HEK293 (cell line): Measurements from ENCODE around the gene FOXO6.

Experiments
- CTCF ChIA-PET: fragments of 350-600 bp; formaldehyde crosslinking; extraction: SDS; loops from one replicate; lab custom pipeline; 2021; ENCODE audit warnings: antibody characterized with exemption; lab: Yijun Ruan, JAX
- POLR2A ChIA-PET: fragments of 300-600 bp; formaldehyde crosslinking; extraction: SDS; loops from one replicate; lab custom pipeline; 2020; ENCODE audit warnings: antibody characterized with exemption, inconsistent platforms; lab: Yijun Ruan, JAX
- H3K27ac ChIP-seq: fragments of 200-500 bp; sonication (Bioruptor generic); 2 replicates; pipeline ENCODE4 v1.5.1; 2014; ENCODE audit warnings: low read depth, low read length, control low read depth, inconsistent platforms; ENCODE audit errors: extremely low read depth
- H3K36me3 ChIP-seq, 2 experiments: fragments of 200-500 bp in 1 of 2; sonication (Bioruptor generic) in 1 of 2; 1 replicate in 1 of 2; 2 replicates in 1 of 2; pipeline ENCODE4 v1.5.1; 2014 to 2017; ENCODE audit warnings: inconsistent platforms in 2 of 2, low read length in 2 of 2; ENCODE audit not compliant: control insufficient read depth in 2 of 2, insufficient read depth in 1 of 2
- H3K4me1 ChIP-seq: fragments of 200-500 bp; sonication (Bioruptor generic); 2 replicates; pipeline ENCODE4 v1.5.1; 2014; ENCODE audit warnings: mild to moderate bottlenecking, low read length, inconsistent platforms; ENCODE audit not compliant: control insufficient read depth, insufficient read depth
- H3K4me3 ChIP-seq: 2 replicates; pipeline ENCODE4 v1.5.1; 2011; ENCODE audit warnings: low read depth, mild to moderate bottlenecking, control low read depth, low read length, moderate library complexity
- H3K9me3 ChIP-seq: fragments of 200-500 bp; sonication (Bioruptor generic); 2 replicates; pipeline ENCODE4 v1.5.1; 2014; ENCODE audit warnings: low read depth, low read length, inconsistent platforms; ENCODE audit not compliant: control insufficient read depth, insufficient read depth
- CTCF ChIP-seq: fragments of 450-650 bp; formaldehyde crosslinking; IDR thresholded peaks from 2 replicates; pipeline ENCODE4 v1.5.1; 2016; ENCODE audit warnings: missing biosample characterization, missing genetic modification characterization
- GLI4 ChIP-seq: fragments of 450-650 bp; formaldehyde crosslinking; IDR thresholded peaks from 2 replicates; pipeline ENCODE4 v1.5.1; 2016; ENCODE audit warnings: missing biosample characterization, missing genetic modification characterization
- GLIS1 ChIP-seq: fragments of 450-650 bp; formaldehyde crosslinking; IDR thresholded peaks from 2 replicates; pipeline ENCODE4 v1.5.1; 2016; ENCODE audit warnings: missing biosample characterization, missing genetic modification characterization
- HIC1 ChIP-seq: fragments of 450-650 bp; formaldehyde crosslinking; IDR thresholded peaks from 2 replicates; pipeline ENCODE4 v1.5.1; 2016; ENCODE audit warnings: missing biosample characterization, missing genetic modification characterization
- KLF1 ChIP-seq: fragments of 450-650 bp; formaldehyde crosslinking; IDR thresholded peaks from 2 replicates; pipeline ENCODE4 v1.5.1; 2016; ENCODE audit warnings: missing biosample characterization, missing genetic modification characterization
- KLF16 ChIP-seq: fragments of 450-650 bp; formaldehyde crosslinking; IDR thresholded peaks from 2 replicates; pipeline ENCODE4 v1.5.1; 2017; ENCODE audit warnings: missing biosample characterization, missing genetic modification characterization
- KLF8 ChIP-seq: fragments of 450-650 bp; formaldehyde crosslinking; IDR thresholded peaks from 2 replicates; pipeline ENCODE4 v1.5.1; 2016; ENCODE audit warnings: missing biosample characterization, missing genetic modification characterization
- MZF1 ChIP-seq: fragments of 450-650 bp; formaldehyde crosslinking; IDR thresholded peaks from 2 replicates; pipeline ENCODE4 v1.5.1; 2017; ENCODE audit warnings: missing biosample characterization, missing genetic modification characterization, borderline replicate concordance
- PRDM1 ChIP-seq: fragments of 450-650 bp; formaldehyde crosslinking; IDR thresholded peaks from 2 replicates; pipeline ENCODE4; 2016; ENCODE audit warnings: missing biosample characterization, missing genetic modification characterization
- YY1 ChIP-seq: fragments of 450-650 bp; formaldehyde crosslinking; IDR thresholded peaks from 2 replicates; pipeline ENCODE4 v1.5.1; 2018; ENCODE audit warnings: missing biosample characterization, missing genetic modification characterization
- ZBTB11 ChIP-seq: fragments of 450-650 bp; formaldehyde crosslinking; conservative IDR thresholded peaks from 2 replicates; pipeline ENCODE4 v1.5.1; 2016; ENCODE audit warnings: low read depth, missing biosample characterization, missing genetic modification characterization
- ZFP3 ChIP-seq: fragments of 450-650 bp; formaldehyde crosslinking; IDR thresholded peaks from 2 replicates; pipeline ENCODE4 v1.5.1; 2016; ENCODE audit warnings: low read depth, missing biosample characterization, missing genetic modification characterization
- ZFP69B ChIP-seq: fragments of 450-650 bp; formaldehyde crosslinking; IDR thresholded peaks from 2 replicates; pipeline ENCODE4 v1.5.1; 2016; ENCODE audit warnings: missing biosample characterization, missing genetic modification characterization
- ZIC2 ChIP-seq: fragments of 450-650 bp; formaldehyde crosslinking; IDR thresholded peaks from 2 replicates; pipeline ENCODE4 v1.5.1; 2016; ENCODE audit warnings: missing biosample characterization, missing genetic modification characterization
- ZNF121 ChIP-seq: fragments of 450-650 bp; formaldehyde crosslinking; IDR thresholded peaks from 2 replicates; pipeline ENCODE4 v1.5.1; 2016; ENCODE audit warnings: missing biosample characterization, missing genetic modification characterization
- ZNF169 ChIP-seq: fragments of 450-650 bp; formaldehyde crosslinking; IDR thresholded peaks from 2 replicates; pipeline ENCODE4 v1.5.1; 2016; ENCODE audit warnings: missing biosample characterization, missing genetic modification characterization
- ZNF202 ChIP-seq: fragments of 450-650 bp; formaldehyde crosslinking; IDR thresholded peaks from 2 replicates; pipeline ENCODE4 v1.5.1; 2016; ENCODE audit warnings: missing biosample characterization, missing genetic modification characterization, borderline replicate concordance
- ZNF302 ChIP-seq: fragments of 450-650 bp; formaldehyde crosslinking; IDR thresholded peaks from 2 replicates; pipeline ENCODE4 v1.5.1; 2016; ENCODE audit warnings: missing biosample characterization, missing genetic modification characterization, low read depth
- ZNF366 ChIP-seq: fragments of 450-650 bp; formaldehyde crosslinking; conservative IDR thresholded peaks from 2 replicates; pipeline ENCODE4 v1.5.1; 2016; ENCODE audit warnings: missing biosample characterization, missing genetic modification characterization
- ZNF404 ChIP-seq: fragments of 450-650 bp; formaldehyde crosslinking; IDR thresholded peaks from 2 replicates; pipeline ENCODE4 v1.5.1; 2017; ENCODE audit warnings: missing biosample characterization, missing genetic modification characterization
- ZNF571 ChIP-seq: fragments of 450-650 bp; formaldehyde crosslinking; IDR thresholded peaks from 2 replicates; pipeline ENCODE4 v1.5.0; 2017; ENCODE audit warnings: missing biosample characterization, missing genetic modification characterization
- ZNF600 ChIP-seq: fragments of 450-650 bp; formaldehyde crosslinking; IDR thresholded peaks from 2 replicates; pipeline ENCODE4 v1.5.1; 2016; ENCODE audit warnings: missing biosample characterization, missing genetic modification characterization
- ZNF658 ChIP-seq: fragments of 450-650 bp; formaldehyde crosslinking; IDR thresholded peaks from 2 replicates; pipeline ENCODE4; 2016; ENCODE audit warnings: missing biosample characterization, missing genetic modification characterization
- ZNF791 ChIP-seq: fragments of 450-650 bp; formaldehyde crosslinking; IDR thresholded peaks from 2 replicates; pipeline ENCODE4 v1.5.1; 2016; ENCODE audit warnings: missing biosample characterization, missing genetic modification characterization
- ZSCAN4 ChIP-seq: fragments of 450-650 bp; formaldehyde crosslinking; IDR thresholded peaks from 2 replicates; pipeline ENCODE4 v1.5.1; 2017; ENCODE audit warnings: missing biosample characterization, missing genetic modification characterization
- ZXDB ChIP-seq: fragments of 450-650 bp; formaldehyde crosslinking; IDR thresholded peaks from 2 replicates; pipeline ENCODE4 v1.5.1; 2016; ENCODE audit warnings: missing biosample characterization, missing genetic modification characterization

FOXO6 gene

GRCh38 chr1:41416081-41416480 is 54.8 kb downstream of the FOXO6 start:
- H3K4me3 ChIP-seq: no peak overlapping the region
- peak; percentile 53 for TF ChIP-seq ZIC2 (tag by site-specific recombination)
- TF ChIP-seq ZFP3 (tag by site-specific recombination): no peak
- no peak for TF ChIP-seq KLF16
- TF ChIP-seq KLF8: no peak
- H3K4me1 ChIP-seq: no peaks in the 10 kb centered on the region
- CTCF ChIA-PET: interaction anchor here (0.7 to 7.8 kb wide), 13 partner anchors 9 to 371 kb away, joined by 3 to 77 read pairs (median 4); partner anchors contain the start of gene FOXO6
- POLR2A ChIA-PET: interaction anchor here (0.6 to 1.1 kb wide), 2 partner anchors 59 to 548 kb away, joined by 6 to 7 read pairs; no protein-coding TSS in a partner anchor
- no peaks in the 10 kb centered on the region for H3K36me3 ChIP-seq
- no peak overlapping the region for H3K27ac ChIP-seq
- no peaks in the 10 kb centered on the region for H3K9me3 ChIP-seq

GRCh38 chr1:41416552-41417334 is 55.5 kb downstream of the FOXO6 start:
- Histone ChIP-seq H3K9me3 (no peaks in the 10 kb centered on the region), H3K27ac (no peak overlapping the region), H3K36me3 (no peaks in the 10 kb centered on the region), H3K4me3 (no peak overlapping the region), H3K4me1 (no peaks in the 10 kb centered on the region)
- ChIA-PET POLR2A (interaction anchor here (1.1 to 1.8 kb wide), 2 partner anchors 16 to 59 kb away, joined by 6 to 7 read pairs; no protein-coding TSS in a partner anchor), CTCF (interaction anchor here (0.7 to 7.8 kb wide), 37 partner anchors 10 to 372 kb away, joined by 3 to 77 read pairs (median 4); partner anchors contain the start of gene FOXO6)
- TF ChIP-seq GLI4 (tag by site-specific recombination) (no peak), CTCF (peak; percentile 93), ZXDB (no peak), ZFP69B (no peak), ZNF366 (no peak), ZNF600 (peak; percentile 40; the same call in 1 of the 2 replicates), ZNF202 (tag by site-specific recombination) (no peak), ZNF121 (tag by site-specific recombination) (peak; percentile 18; the same call in 1 of the 2 replicates), YY1 (tag by site-specific recombination) (no peak), MZF1 (tag by site-specific recombination) (no peak), KLF16 (peak; percentile 55; the same call in 1 of the 2 replicates), ZNF169 (no peak), ZNF571 (tag by site-specific recombination) (no peak), ZBTB11 (tag by site-specific recombination) (no peak), GLIS1 (tag by site-specific recombination) (peak; percentile 55; the same call in 1 of the 2 replicates), PRDM1 (tag by site-specific recombination) (no peak), ZSCAN4 (tag by site-specific recombination) (0 out of 2 replicates have a peak, but pooled peaks have one; percentile 13), ZNF658 (tag by site-specific recombination) (no peak), ZNF791 (tag by site-specific recombination) (no peak), KLF1 (tag by site-specific recombination) (0 out of 2 replicates have a peak, but pooled peaks have one; percentile 15), HIC1 (tag by site-specific recombination) (peak; percentile 77), ZNF302 (tag by site-specific recombination) (no peak), ZNF404 (tag by site-specific recombination) (no peak)
